ENCODE measurements around the gene COL26A1. TPM values are rescaled to one million over a fixed set of nuclear protein-coding genes. Genes with fewer than 3 reads are reported as not detected.

COL26A1 gene
- 38.5 TPM for polyA plus RNA-seq (2013, experiment 1 of 2)
- polyA plus RNA-seq (2013, experiment 2 of 2), result 40.8 TPM

GRCh38 chr7:101362334-101363195 lies at the start of gene COL26A1:
COL26A1 (plus strand) TSS chr7:101362875; CDS start chr7:101363033, 158 bp downstream.
- peak within 1 kb of the TSS; percentile 92 for H3K18ac ChIP-seq (ENCODE audit: low read length)
- H3K4me1 ChIP-seq (ENCODE audit: control insufficient read depth, low read depth, low read length), result no peaks in the 10 kb centered on the region
- no CpG with 5 or more reads among the region's 76 CpGs for WGBS (ENCODE audit: extremely low coverage, insufficient coverage, low lambda C conversion rate)
- H4K8ac ChIP-seq (ENCODE audit: low read depth, low read length), result peak within 1 kb of the TSS; percentile 31
- no peaks in the 10 kb centered on the region for H3K27me3 ChIP-seq (ENCODE audit: insufficient read depth, low read length, poor library complexity)
- H3K56ac ChIP-seq (ENCODE audit: low read length), result peak within 1 kb of the TSS; percentile 99
- peak within 1 kb of the TSS; percentile 97 for H3K4ac ChIP-seq (ENCODE audit: low read depth, low read length)
- H3K4me3 ChIP-seq (ENCODE audit: low read length), result peak within 1 kb of the TSS; percentile 74
- H3K23ac ChIP-seq (ENCODE audit: low read length), result peak within 1 kb of the TSS; percentile 80
- H3K4me2 ChIP-seq (ENCODE audit: low read length), result peak within 1 kb of the TSS; percentile 88
- peak; percentile 81 for DNase-seq
- no peak within 1 kb of the TSS for H2BK15ac ChIP-seq (replicated peaks; ENCODE audit: low read depth)
- H4K5ac ChIP-seq (ENCODE audit: low read length), result no peak within 1 kb of the TSS
- peak within 1 kb of the TSS; percentile 90 for H2BK120ac ChIP-seq (ENCODE audit: low read depth, low read length)
- H2BK5ac ChIP-seq (ENCODE audit: low read length), result no peak within 1 kb of the TSS
- H3K27ac ChIP-seq (ENCODE audit: low read depth, low read length), result peak within 1 kb of the TSS; percentile 55
- H3K9ac ChIP-seq (ENCODE audit: low read length), result peak within 1 kb of the TSS; percentile 95
- peaks cover 6% of the 10 kb centered on the region for H3K79me1 ChIP-seq (ENCODE audit: low read length)
- no peak within 1 kb of the TSS for H2AK5ac ChIP-seq (ENCODE audit: low read length)
- H3K36me3 ChIP-seq (ENCODE audit: control insufficient read depth, insufficient read depth, low read length), result no peaks in the 10 kb centered on the region
- peaks cover 17% of the 10 kb centered on the region for H3K79me2 ChIP-seq (ENCODE audit: control insufficient read depth, insufficient read depth, low read length)

GRCh38 chr7:101315336-101315735 lies 47.3 kb upstream of the COL26A1 start:
- WGBS (ENCODE audit: extremely low coverage, insufficient coverage, low lambda C conversion rate), result no CpG with 5 or more reads among the region's 1 CpG
- H3K27ac ChIP-seq (ENCODE audit: low read depth, low read length), result no peak overlapping the region
- DNase-seq, result peak; percentile 79

GRCh38 chr7:101319401-101319800 lies 43.3 kb upstream of the COL26A1 start:
- H4K8ac ChIP-seq (ENCODE audit: low read depth, low read length), result no peak overlapping the region
- H3K18ac ChIP-seq (ENCODE audit: low read length), result no peak overlapping the region
- H3K4me1 ChIP-seq (ENCODE audit: control insufficient read depth, low read depth, low read length), result no peaks in the 10 kb centered on the region
- H3K27ac ChIP-seq (ENCODE audit: low read depth, low read length), result no peak overlapping the region
- no peak overlapping the region for H2AK5ac ChIP-seq (ENCODE audit: low read length)
- no peak overlapping the region for H3K4me2 ChIP-seq (ENCODE audit: low read length)
- H4K5ac ChIP-seq (ENCODE audit: low read length), result no peak overlapping the region
- DNase-seq, result no peak
- no peak overlapping the region for H2BK15ac ChIP-seq (replicated peaks; ENCODE audit: low read depth)
- H3K36me3 ChIP-seq (ENCODE audit: control insufficient read depth, insufficient read depth, low read length), result no peaks in the 10 kb centered on the region
- no peak overlapping the region for H3K9ac ChIP-seq (ENCODE audit: low read length)
- H3K79me1 ChIP-seq (ENCODE audit: low read length), result peaks cover 2% of the 10 kb centered on the region
- H2BK120ac ChIP-seq (ENCODE audit: low read depth, low read length), result no peak overlapping the region
- no peaks in the 10 kb centered on the region for H3K79me2 ChIP-seq (ENCODE audit: control insufficient read depth, insufficient read depth, low read length)
- H3K23ac ChIP-seq (ENCODE audit: low read length), result no peak overlapping the region
- no CpG with 5 or more reads among the region's 5 CpGs for WGBS (ENCODE audit: extremely low coverage, insufficient coverage, low lambda C conversion rate)
- no peak overlapping the region for H3K56ac ChIP-seq (ENCODE audit: low read length)
- H3K27me3 ChIP-seq (ENCODE audit: insufficient read depth, low read length, poor library complexity), result no peaks in the 10 kb centered on the region
- no peak overlapping the region for H3K4ac ChIP-seq (ENCODE audit: low read depth, low read length)
- no peak overlapping the region for H3K4me3 ChIP-seq (ENCODE audit: low read length)
- H2BK5ac ChIP-seq (ENCODE audit: low read length), result no peak overlapping the region

More at GRCh38 chr7:101315336-101315735, 47.3 kb upstream of the COL26A1 start:
- Histone ChIP-seq H3K4me1 (ENCODE audit: control insufficient read depth, low read depth, low read length) (no peaks in the 10 kb centered on the region), H3K36me3 (ENCODE audit: control insufficient read depth, insufficient read depth, low read length) (peaks cover under 1% of the 10 kb centered on the region), H3K79me2 (ENCODE audit: control insufficient read depth, insufficient read depth, low read length) (peaks cover under 1% of the 10 kb centered on the region), H3K27me3 (ENCODE audit: insufficient read depth, low read length, poor library complexity) (no peaks in the 10 kb centered on the region), H2BK15ac (replicated peaks; ENCODE audit: low read depth) (no peak overlapping the region), H3K9ac (ENCODE audit: low read length) (no peak overlapping the region), H3K56ac (ENCODE audit: low read length) (no peak overlapping the region), H3K4me3 (ENCODE audit: low read length) (no peak overlapping the region), H2BK120ac (ENCODE audit: low read depth, low read length) (no peak overlapping the region), H2AK5ac (ENCODE audit: low read length) (no peak overlapping the region), H2BK5ac (ENCODE audit: low read length) (no peak overlapping the region), H4K5ac (ENCODE audit: low read length) (no peak overlapping the region), H3K4me2 (ENCODE audit: low read length) (no peak overlapping the region), H3K4ac (ENCODE audit: low read depth, low read length) (no peak overlapping the region), H4K8ac (ENCODE audit: low read depth, low read length) (no peak overlapping the region), H3K79me1 (ENCODE audit: low read length) (peaks cover under 1% of the 10 kb centered on the region), H3K23ac (ENCODE audit: low read length) (no peak overlapping the region), H3K18ac (ENCODE audit: low read length) (no peak overlapping the region)

GRCh38 chr7:101321491-101322401 lies 40.9 kb upstream of the COL26A1 start, which contains the start of gene IFT22:
IFT22 (minus strand) TSS chr7:101321812; CDS start chr7:101321709, 103 bp downstream.
- DNase-seq, result peak; percentile 96
- Histone ChIP-seq H2AK5ac (ENCODE audit: low read length) (no peak within 1 kb of the TSS), H2BK5ac (ENCODE audit: low read length) (no peak within 1 kb of the TSS), H4K8ac (ENCODE audit: low read depth, low read length) (peak within 1 kb of the TSS; percentile 30), H3K4me3 (ENCODE audit: low read length) (peak within 1 kb of the TSS; percentile 89), H3K27ac (ENCODE audit: low read depth, low read length) (peak within 1 kb of the TSS; percentile 76), H2BK120ac (ENCODE audit: low read depth, low read length) (no peak within 1 kb of the TSS), H3K36me3 (ENCODE audit: control insufficient read depth, insufficient read depth, low read length) (no peaks in the 10 kb centered on the region), H3K18ac (ENCODE audit: low read length) (peak within 1 kb of the TSS; percentile 78), H3K79me1 (ENCODE audit: low read length) (peaks cover 2% of the 10 kb centered on the region), H4K5ac (ENCODE audit: low read length) (peak within 1 kb of the TSS; percentile 87), H3K79me2 (ENCODE audit: control insufficient read depth, insufficient read depth, low read length) (no peaks in the 10 kb centered on the region), H3K9ac (ENCODE audit: low read length) (peak within 1 kb of the TSS; percentile 98), H3K4me1 (ENCODE audit: control insufficient read depth, low read depth, low read length) (no peaks in the 10 kb centered on the region), H3K4me2 (ENCODE audit: low read length) (peak within 1 kb of the TSS; percentile 91), H3K27me3 (ENCODE audit: insufficient read depth, low read length, poor library complexity) (no peaks in the 10 kb centered on the region), H2BK15ac (replicated peaks; ENCODE audit: low read depth) (no peak within 1 kb of the TSS), H3K23ac (ENCODE audit: low read length) (no peak within 1 kb of the TSS), H3K56ac (ENCODE audit: low read length) (peak within 1 kb of the TSS; percentile 98), H3K4ac (ENCODE audit: low read depth, low read length) (peak within 1 kb of the TSS; percentile 93)
- WGBS (ENCODE audit: extremely low coverage, insufficient coverage, low lambda C conversion rate), result no CpG with 5 or more reads among the region's 69 CpGs

GRCh38 chr7:101328159-101328558 lies 34.5 kb upstream of the COL26A1 start:
- WGBS (ENCODE audit: extremely low coverage, insufficient coverage, low lambda C conversion rate), result no CpG with 5 or more reads among the region's 5 CpGs
- DNase-seq, result no peak
- H2AK5ac ChIP-seq (ENCODE audit: low read length), result no peak overlapping the region

More at GRCh38 chr7:101328159-101328558, 34.5 kb upstream of the COL26A1 start:
- Histone ChIP-seq H3K79me1 (ENCODE audit: low read length) (no peaks in the 10 kb centered on the region), H3K4me2 (ENCODE audit: low read length) (no peak overlapping the region), H3K4ac (ENCODE audit: low read depth, low read length) (no peak overlapping the region), H4K8ac (ENCODE audit: low read depth, low read length) (no peak overlapping the region), H3K4me1 (ENCODE audit: control insufficient read depth, low read depth, low read length) (no peaks in the 10 kb centered on the region), H3K23ac (ENCODE audit: low read length) (no peak overlapping the region), H3K27ac (ENCODE audit: low read depth, low read length) (no peak overlapping the region), H3K79me2 (ENCODE audit: control insufficient read depth, insufficient read depth, low read length) (no peaks in the 10 kb centered on the region), H4K5ac (ENCODE audit: low read length) (no peak overlapping the region), H2BK15ac (replicated peaks; ENCODE audit: low read depth) (no peak overlapping the region), H2BK5ac (ENCODE audit: low read length) (no peak overlapping the region), H3K9ac (ENCODE audit: low read length) (no peak overlapping the region), H3K56ac (ENCODE audit: low read length) (no peak overlapping the region), H3K18ac (ENCODE audit: low read length) (no peak overlapping the region), H3K36me3 (ENCODE audit: control insufficient read depth, insufficient read depth, low read length) (no peaks in the 10 kb centered on the region), H2BK120ac (ENCODE audit: low read depth, low read length) (no peak overlapping the region), H3K4me3 (ENCODE audit: low read length) (no peak overlapping the region), H3K27me3 (ENCODE audit: insufficient read depth, low read length, poor library complexity) (no peaks in the 10 kb centered on the region)

All from mesendoderm (in vitro differentiated cells).